ENCODE data around the gene TMEM25.

- peak; percentile 41 to 58 for TF ChIP-seq CTCF (conservative IDR thresholded peaks at IDR 0.05 in 1 of 2, IDR thresholded peaks at IDR 0.05 in 1 of 2; ENCODE audit: low read depth in 1 of 2, low read length in 2 of 2)
- no peak for TF ChIP-seq EZH2 (IDR thresholded peaks at IDR 0.05; ENCODE audit: low read length, missing control alignments)
Observed at GRCh38 chr11:118522571-118523072, 8.4 kb upstream of the TMEM25 start.
